Amygdala (tissue), 56 donors: ENCODE data around the gene IRF9.
A peak's percentile ranks its signal among the peaks of the same experiment; 100 is the strongest.

ENCODE experiments used
- DNase-seq, 56 donors: peaks; one replicate each; lab custom pipeline; 2025; lab: John Stamatoyannopoulos, UW

IRF9 gene

DNA sequence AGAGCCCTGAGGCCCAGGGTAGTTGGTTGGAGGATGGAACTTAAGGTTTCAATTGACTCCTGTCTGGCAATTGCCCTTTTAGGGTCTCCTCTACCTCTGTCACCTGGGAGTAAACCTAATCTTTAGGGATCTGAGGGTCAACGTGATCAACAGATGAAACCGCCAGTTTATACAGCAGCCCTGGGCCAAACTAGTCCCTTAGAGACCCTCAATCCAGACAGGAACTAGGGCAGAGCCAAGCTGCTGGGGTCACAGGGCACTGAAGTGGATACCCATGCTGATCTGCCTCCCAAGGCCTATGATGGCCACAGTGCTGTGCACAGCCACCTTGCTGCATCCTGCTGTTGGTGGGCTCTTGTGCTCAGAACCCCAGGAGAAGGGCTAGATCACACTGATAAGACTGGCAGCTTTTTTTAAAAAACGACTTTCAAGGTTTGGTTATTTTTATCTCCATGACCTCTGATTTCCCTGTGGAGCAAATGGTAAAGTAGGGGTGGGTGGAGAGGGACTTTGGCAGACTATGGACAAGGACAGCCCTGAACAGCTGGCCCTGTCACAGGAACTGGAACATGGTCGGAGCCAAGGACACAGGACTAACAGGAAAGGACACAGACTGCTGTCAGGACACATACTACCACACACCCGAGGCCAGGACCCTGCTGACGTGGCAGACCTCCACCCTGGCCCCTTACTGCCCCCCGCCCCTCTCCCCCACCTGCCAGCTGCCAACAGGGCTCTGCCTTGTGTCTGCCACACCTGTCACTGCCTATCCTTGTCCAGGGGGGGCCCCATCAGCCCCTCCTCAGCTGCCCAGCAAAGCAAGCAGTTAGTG, 30.1 kb upstream of the IRF9 start:
- DNase-seq, result no peak

DNA sequence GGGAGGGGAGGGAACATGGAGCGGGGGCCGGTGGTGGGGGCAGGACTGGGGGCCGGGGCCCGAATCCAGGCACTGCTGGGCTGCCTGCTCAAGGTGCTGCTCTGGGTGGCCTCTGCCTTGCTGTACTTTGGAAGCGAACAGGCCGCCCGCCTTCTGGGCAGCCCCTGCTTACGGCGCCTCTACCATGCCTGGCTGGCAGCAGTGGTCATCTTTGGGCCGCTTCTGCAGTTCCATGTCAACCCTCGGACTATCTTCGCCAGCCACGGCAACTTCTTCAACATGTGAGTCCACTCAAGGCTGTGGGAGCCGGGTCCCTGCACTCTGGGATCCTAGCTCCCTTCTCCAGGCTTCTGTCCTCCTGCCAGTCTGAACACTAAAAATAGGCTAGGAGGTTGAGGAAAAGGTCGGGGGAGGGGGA, 29.5 kb upstream of the IRF9 start:
- no peak for DNase-seq

DNA sequence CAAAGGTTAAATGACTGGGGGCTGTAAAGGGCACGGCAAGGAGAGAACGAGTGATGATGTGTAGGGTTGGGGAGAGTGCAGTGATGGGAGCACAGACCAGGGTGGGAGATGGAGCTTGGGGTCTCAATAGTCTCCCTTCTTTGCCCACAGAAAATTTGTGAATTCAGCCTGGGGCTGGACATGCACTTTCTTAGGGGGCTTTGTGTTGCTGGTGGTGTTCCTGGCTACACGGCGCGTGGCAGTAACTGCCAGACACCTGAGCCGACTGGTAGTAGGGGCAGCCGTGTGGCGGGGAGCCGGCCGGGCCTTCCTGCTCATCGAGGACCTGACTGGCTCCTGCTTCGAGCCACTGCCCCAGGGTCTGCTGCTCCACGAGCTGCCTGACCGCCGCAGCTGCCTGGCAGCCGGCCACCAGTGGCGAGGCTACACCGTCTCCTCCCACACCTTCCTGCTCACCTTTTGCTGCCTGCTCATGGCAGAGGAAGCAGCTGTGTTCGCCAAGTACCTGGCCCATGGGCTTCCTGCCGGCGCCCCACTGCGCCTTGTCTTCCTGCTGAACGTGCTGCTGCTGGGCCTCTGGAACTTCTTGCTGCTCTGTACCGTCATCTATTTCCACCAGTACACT, 28.9 kb upstream of the IRF9 start:
- no peak for DNase-seq

DNA sequence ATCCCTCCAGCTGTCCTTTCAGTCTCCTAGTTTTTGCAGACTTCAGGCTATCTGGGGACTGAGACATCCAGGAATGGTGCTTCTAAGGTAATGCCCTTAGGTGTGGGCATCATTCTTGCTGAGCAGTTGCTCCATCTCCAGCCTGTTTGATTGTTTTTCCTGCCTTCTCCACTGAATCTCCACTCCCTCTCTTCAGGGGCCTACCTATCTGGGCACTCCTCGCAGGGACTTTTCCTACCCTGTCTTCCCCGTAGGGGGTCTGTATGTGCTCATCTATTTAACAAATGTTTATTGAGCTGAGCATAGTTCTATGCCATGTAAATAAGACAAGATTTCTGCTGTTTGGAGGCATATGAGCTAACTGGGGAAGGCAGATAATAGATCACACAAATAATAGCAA, 28.1 kb upstream of the IRF9 start:
- no peak for DNase-seq

DNA sequence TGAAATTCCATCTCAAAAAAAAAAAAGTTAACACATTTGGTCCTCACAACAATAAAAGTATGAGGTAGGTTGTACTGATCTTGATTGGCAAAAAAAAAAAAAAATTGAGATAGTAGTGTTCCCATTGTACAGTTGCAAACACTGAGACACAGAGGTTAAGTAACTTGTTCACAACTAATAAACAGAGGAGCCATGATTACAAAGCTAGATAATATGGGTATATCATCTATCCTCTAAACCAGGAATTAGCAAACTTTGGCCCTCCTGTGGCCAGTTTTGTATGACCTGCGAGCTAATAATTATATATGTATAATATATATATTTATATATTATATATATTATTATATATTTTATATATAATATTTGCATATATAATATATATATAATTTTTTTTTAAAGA, 27.3 kb upstream of the IRF9 start:
- DNase-seq, result no peak

DNA sequence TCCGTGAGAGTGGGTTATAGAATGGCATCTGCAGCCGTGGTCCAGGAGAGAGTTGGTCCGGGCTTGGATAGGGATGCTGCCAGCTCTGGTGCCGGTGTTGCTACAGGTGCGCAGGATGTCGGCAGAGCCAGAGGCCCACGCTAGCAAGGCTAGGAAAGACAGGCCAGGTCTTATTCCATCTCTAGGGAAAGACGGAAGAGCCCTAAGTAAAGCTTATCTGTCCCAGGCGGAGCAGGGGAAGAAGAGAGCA, 25.6 kb upstream of the IRF9 start:
- peak in 1 of 56 donors; percentile 38 for DNase-seq

DNA sequence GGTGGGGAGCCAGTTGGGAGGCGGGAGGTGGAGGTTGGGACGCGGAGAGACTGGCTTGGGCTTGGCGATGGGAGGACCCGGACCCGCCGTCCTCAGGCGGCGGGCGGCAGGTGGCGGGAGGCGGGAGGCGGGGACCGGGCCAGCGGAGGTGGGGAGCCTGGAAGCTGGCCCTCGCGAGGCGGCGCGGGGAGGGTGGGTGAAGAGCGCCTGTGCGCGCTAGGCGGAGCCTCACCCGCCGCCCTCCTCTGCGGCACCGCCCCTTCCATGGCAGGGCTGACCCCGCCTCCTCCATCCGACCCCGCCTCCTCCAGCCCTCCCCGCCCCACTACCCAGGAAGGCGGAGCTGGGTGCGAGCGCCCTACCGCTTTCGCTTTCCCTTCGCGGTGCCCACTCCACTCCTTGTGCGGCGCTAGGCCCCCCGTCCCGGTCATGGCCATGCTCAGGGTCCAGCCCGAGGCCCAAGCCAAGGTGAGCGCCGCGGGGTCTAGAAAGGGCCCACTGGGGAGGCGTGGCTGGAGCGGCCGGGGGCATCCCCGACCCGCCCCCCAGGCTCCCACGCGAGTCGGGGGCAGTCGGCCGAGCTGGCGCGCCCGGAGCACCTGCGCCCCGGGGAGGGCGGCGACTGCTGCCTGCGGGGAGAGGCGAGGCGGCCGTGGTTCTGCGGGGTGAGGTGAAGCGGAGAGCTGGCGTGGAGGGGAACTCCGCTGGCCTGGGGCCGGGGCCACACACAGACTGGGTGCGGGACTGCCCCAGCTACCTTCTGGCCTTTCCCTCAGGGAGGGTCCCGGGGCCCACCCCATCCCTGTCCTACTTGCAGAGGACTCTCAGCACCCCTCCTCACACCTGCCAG, 25.0 kb upstream of the IRF9 start, which contains the start of gene PSME1:
PSME1 (plus strand) TSS at position 361 of the 850 bp plus-strand sequence; CDS start at position 430, 69 bp downstream.
- DNase-seq, result peak; percentile 30 to 95 (median 85)

DNA sequence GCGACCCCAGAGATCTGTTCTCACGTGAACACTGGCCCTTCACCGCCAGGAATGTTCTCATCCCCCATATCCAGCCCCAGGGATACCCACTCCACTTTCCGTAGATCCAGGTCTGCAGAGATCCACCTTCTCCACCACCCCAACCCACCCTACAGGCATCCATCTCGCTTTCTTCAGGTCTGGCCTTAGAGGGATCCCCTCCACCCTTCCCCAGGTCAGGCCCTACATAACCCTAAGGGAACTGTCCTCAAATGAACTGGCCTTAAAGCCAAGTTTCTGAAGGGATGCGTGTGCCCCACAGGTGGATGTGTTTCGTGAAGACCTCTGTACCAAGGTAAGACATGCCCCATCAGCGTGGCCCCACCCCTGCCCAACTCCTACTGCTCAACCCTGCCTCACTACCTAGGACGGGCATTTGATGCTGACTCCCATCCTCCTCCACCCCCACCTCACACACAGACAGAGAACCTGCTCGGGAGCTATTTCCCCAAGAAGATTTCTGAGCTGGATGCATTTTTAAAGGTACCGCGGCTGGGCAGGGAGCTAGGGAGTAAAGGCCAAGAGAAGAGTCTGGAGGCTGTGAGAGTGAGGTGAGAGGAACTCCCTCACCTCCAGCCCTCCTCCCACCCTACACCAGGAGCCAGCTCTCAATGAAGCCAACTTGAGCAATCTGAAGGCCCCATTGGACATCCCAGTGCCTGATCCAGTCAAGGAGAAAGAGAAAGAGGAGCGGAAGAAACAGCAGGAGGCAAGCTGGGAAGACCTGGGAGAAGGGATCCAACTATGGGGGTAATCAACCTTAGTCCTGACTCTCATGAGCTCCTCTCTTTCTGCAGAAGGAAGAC, 24.2 kb upstream of the IRF9 start:
- DNase-seq, result no peak

DNA sequence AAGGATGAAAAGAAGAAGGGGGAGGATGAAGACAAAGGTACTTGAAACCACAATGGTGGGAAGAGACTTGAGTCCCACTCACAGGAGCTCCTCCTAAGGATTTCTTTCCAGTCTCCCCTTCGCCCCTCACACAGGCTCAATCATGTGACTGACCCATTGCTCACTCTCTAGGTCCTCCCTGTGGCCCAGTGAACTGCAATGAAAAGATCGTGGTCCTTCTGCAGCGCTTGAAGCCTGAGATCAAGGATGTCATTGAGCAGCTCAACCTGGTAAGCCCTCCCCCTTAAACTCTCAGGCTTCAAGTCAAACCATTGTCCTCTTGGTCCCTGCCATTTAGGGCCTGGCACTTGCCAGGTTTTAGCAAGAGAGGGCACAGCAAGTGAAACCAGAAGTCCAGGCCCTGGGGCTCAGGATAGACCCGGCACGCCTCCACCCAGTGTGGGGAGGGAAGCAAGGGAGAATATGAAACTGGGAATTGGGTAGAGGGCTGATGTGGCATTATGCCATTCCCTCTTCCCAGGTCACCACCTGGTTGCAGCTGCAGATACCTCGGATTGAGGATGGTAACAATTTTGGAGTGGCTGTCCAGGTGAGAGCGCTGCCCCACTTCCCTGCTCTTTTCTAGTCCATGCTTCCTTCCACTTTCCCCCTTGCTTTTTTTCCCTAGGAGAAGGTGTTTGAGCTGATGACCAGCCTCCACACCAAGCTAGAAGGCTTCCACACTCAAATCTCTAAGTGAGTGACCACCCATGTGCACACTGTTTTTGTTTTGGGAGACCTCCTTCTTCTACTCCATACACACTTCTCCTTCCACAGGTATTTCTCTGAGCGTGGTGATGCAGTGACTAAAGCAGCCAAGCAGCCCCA, 23.3 kb upstream of the IRF9 start:
- no peak for DNase-seq

DNA sequence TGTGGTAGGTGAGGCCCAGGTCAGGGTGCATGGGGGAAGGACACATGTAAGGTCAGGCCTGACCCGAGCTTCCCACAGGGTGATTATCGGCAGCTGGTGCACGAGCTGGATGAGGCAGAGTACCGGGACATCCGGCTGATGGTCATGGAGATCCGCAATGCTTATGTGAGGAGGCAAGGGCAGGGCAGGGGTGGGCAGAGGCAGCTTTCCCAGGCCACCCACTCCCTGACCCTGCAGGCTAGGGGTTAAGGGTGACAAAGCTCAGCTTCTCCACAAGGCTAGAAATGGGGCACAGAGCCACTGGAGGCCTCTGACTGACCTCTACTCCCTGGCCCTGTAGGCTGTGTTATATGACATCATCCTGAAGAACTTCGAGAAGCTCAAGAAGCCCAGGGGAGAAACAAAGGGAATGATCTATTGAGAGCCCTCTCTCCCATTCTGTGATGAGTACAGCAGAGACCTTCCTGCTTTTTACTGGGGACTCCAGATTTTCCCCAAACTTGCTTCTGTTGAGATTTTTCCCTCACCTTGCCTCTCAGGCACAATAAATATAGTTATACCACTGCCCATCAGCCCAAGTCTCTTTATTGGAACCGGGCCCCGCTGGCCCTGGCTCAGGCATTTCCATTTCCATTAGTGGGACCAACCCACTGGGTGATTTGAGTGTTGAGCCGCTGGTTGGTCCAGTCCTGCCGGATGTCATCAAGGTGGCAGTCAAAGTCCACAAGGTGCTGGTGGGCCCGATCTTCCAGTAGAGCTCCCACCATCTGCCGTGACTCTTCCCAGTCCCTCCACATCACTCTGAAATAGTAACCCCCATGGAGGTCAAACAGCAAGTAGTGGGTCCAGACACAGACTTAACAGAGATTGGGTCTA, 22.4 kb upstream of the IRF9 start:
- DNase-seq, result no peak

DNA sequence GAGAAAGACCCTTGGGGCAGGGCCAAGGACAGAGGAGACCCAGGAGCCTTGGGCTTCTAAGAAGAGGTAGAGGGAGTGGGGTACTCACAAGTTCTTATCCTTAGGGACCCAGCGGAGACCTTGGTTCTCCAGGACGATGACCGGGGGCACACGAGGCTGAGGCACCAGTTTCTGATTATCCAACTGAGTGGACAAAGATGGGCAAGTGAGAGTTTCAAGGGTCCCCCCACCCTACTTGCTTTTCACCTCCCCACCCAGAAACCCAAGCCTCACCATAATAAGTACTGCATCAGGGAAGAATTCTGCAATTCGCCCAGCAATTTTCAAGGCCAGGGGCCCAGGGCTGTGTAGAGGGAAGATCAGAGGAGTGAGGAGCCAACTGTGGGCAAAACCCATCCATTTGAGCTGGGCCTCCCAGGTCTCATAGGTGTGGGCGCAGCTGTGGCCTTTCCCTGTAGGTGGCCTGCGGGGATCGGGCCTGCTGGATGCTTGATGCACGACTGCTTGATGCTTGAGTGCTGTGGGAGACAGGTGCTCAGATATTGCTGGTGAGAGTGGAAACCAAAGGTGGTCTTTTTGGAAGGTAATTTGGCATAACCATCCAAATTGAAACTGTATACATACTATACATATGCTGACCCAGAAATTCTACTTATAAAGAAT, 21.7 kb upstream of the IRF9 start:
- DNase-seq, result no peak

DNA sequence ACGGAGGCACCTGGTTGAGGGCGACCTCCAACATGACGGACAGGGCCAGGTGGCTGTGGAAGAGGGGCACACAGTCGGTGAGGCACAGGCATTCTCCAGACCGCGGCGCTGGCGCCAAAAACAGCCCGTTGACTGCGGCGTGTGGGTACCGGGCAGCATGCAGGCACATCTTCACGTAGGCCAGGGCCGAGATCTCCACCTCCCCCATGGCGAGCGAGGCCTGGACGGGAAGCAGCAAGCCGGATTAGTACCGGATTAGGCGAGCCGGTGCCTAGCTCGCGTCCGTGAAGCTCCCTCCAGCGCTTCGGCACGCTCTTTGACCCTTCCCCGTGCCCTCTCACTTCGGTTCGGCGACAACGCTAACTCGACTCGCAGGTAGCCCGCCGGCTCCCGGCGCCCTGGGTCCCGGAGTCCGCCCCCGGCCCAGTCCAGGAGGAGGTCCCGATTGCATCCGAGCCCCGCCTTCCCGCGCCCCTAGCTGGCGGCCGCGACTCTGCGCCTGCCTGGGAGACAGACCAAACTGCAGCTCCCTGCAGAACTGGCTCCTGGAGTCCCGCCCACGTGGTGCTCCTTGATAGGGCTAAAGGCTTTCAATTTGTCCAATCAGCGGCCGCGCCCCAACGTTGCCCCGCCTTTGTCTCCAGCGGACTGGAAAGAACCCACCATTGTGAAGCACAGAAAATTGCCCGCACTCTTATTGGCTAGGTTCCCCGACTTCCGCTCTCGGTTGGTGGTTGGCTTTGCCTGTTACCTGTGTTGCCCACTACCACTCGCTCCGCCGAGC, 19.8 kb upstream of the IRF9 start, which contains the start of gene EMC9:
EMC9 (minus strand) TSS at position 495 of the 784 bp plus-strand sequence; CDS start at position 208, 287 bp downstream.
- peak; percentile 75 to 100 (median 99) for DNase-seq

DNA sequence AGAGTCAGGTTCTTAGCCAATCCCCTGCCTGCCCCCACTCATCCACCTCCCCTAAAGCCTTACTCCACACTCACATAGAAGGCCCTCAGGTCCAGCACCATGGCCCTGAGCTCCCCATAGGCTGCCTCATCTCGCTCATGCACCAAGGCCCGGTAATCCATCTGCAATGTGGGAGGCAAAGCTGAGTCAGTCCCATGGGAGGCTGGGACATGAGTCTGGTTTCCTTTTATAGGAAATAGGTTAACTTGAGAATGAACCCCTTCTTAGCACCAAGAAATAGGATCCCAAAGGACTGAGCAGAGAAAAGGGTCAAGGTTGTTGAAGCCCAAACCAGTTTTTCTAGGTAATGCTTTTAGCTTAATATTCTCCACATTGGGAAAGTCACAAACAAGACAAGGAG, 17.6 kb upstream of the IRF9 start:
- DNase-seq, result no peak

DNA sequence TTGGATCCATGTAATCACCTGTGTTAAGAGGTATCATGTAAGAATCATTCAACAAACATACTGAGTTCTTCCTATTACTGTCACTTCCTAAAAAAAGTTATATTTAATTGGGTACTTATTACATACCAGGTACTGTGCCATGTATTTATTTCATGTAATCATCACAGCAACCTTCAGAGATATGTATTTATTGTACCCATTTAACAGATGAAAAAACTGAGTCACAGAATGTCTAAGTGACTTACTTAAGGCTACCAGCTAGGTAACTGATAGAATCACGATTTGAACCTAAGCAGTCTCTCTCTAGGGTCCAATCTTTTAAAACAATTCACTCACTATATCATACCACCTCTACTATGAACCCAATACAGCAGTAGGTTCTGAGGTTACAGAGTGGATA, 16.6 kb upstream of the IRF9 start:
- no peak for DNase-seq

DNA sequence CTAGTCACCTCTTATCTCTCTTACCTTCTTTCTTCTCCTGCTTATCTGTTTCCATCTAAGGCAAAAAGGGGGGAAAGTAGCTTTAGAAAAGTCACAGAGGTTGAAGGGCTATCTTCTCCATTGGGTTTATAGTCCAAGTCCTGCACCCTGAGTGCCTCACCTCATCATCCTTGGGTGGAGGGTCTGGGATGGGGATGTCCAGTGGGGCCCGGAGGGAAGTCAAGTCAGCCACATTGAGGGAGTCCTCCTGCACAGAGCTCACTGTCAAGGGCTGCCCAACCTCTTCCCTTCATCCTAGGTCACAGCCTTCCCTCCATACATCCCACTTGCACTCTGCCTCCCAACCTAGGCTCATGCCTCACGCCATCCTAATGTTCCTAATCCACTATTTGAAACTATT, 15.8 kb upstream of the IRF9 start:
- DNase-seq, result no peak

DNA sequence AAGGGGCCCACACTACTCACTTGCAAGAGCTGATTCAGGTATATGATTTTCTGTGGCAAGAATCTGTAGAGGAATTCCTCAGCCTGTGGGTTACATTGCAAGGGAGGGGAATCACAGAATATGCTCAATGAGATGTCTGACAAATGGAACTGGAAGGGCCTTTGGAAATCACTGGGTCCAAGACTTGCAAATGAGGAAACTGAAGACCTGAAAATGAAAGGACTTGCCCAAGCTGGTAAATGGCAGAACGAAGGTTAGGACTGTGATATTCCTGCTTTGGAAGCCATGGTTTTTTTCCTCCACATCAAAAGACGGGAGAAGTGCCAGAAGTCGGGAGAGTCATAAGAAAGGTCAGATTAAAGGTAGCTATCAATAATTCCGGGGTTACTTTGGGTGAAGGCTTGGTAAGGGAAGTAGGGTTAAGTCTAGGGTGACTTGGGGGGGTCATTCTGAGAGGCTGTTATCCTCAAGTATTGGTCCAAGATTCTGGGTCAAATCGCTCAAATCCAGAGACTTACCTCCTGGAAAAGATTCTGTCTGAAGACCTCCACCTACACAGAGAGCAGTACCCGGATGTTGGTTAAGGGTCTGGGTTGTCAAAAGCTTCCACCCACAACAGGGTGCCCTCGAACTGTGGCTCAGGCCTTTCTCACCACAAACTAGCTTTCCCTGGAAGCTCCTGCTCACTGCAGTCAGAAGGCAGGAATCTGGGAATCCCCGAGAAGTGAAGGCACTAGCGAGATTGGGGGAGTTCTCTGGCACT, 15.2 kb upstream of the IRF9 start:
- no peak for DNase-seq
